Measurements from ENCODE around the gene FEM1B.

Gene FEM1B

GRCh38 chr15:68322796-68323195 lies 45.3 kb downstream of the FEM1B start:
- no peak for TF ChIP-seq CTCF (IDR thresholded peaks at IDR 0.05; ENCODE audit: control insufficient read depth, extremely low read depth, insufficient read depth)
- DNase-seq (ENCODE audit: low read depth) = no peak
- no peak overlapping the region for H3K4me3 ChIP-seq (ENCODE audit: low read depth, low read length)

- no peak for DNase-seq (ENCODE audit: low read depth)
Observed at GRCh38 chr15:68325726-68326125, 48.2 kb downstream of the FEM1B start.

GRCh38 chr15:68326711-68327354 lies 49.3 kb downstream of the FEM1B start:
- no peak for DNase-seq (ENCODE audit: low read depth)
- no peak overlapping the region for H3K4me3 ChIP-seq (ENCODE audit: low read depth, low read length)
- no peak for TF ChIP-seq CTCF (IDR thresholded peaks at IDR 0.05; ENCODE audit: control insufficient read depth, extremely low read depth, insufficient read depth)

More at GRCh38 chr15:68325726-68326125, 48.2 kb downstream of the FEM1B start:
- no peak for TF ChIP-seq CTCF (IDR thresholded peaks at IDR 0.05; ENCODE audit: control insufficient read depth, extremely low read depth, insufficient read depth)
- no peak overlapping the region for H3K4me3 ChIP-seq (ENCODE audit: low read depth, low read length)

- H3K4me3 ChIP-seq (ENCODE audit: low read depth, low read length) = no peak overlapping the region
- no peak for DNase-seq (ENCODE audit: low read depth)
- TF ChIP-seq CTCF (IDR thresholded peaks at IDR 0.05; ENCODE audit: control insufficient read depth, extremely low read depth, insufficient read depth) = no peak
Observed at GRCh38 chr15:68328443-68328842, 50.9 kb downstream of the FEM1B start.

GRCh38 chr15:68328964-68329363 lies 51.4 kb downstream of the FEM1B start:
- no peak for TF ChIP-seq CTCF (IDR thresholded peaks at IDR 0.05; ENCODE audit: control insufficient read depth, extremely low read depth, insufficient read depth)
- no peak for DNase-seq (ENCODE audit: low read depth)
- H3K4me3 ChIP-seq (ENCODE audit: low read depth, low read length) = no peak overlapping the region

- no peak for TF ChIP-seq CTCF (IDR thresholded peaks at IDR 0.05; ENCODE audit: control insufficient read depth, extremely low read depth, insufficient read depth)
- no peak overlapping the region for H3K4me3 ChIP-seq (ENCODE audit: low read depth, low read length)
- no peak for DNase-seq (ENCODE audit: low read depth)
Observed at GRCh38 chr15:68330416-68330815, 52.9 kb downstream of the FEM1B start.

- TF ChIP-seq CTCF (IDR thresholded peaks at IDR 0.05; ENCODE audit: control insufficient read depth, extremely low read depth, insufficient read depth) = no peak
- H3K4me3 ChIP-seq (ENCODE audit: low read depth, low read length) = no peak overlapping the region
- no peak for DNase-seq (ENCODE audit: low read depth)
Observed at GRCh38 chr15:68330901-68331300, 53.4 kb downstream of the FEM1B start.

Data from LNCaP clone FGC (cell line).